SU-DHL-6 (cell line): ENCODE results near the gene UBP1.

ENCODE experiments used
- H2AFZ ChIP-seq: fragments of 200-600 bp; sonication (generic); 2 replicates; pipeline ENCODE4 v1.6.1; 2014; ENCODE audit warnings: low read depth, mild to moderate bottlenecking, moderate library complexity, mixed read lengths, antibody characterized with exemption, low read length; ENCODE audit not compliant: severe bottlenecking
- H3F3A ChIP-seq: fragments of 200-600 bp; shearing (Covaris generic); 2 replicates; pipeline ENCODE4 v1.6.0; 2016; ENCODE audit warnings: antibody characterized with exemption, mild to moderate bottlenecking; ENCODE audit not compliant: insufficient read depth
- H3K27ac ChIP-seq: fragments of 200-600 bp; sonication (generic); 2 replicates; pipeline ENCODE4 v1.5.1; 2016; ENCODE audit warnings: low read depth, mild to moderate bottlenecking, low read length, moderate library complexity, mixed read lengths
- H3K27me3 ChIP-seq: fragments of 200-600 bp; sonication (generic), shearing (Covaris generic); 2 replicates; pipeline ENCODE4 v1.6.0; 2014; ENCODE audit warnings: mild to moderate bottlenecking, low read length
- H3K36me3 ChIP-seq: fragments of 200-600 bp; sonication (generic); 2 replicates; pipeline ENCODE4 v1.6.1; 2014; ENCODE audit warnings: mild to moderate bottlenecking, low read length, mixed read lengths
- H3K4me2 ChIP-seq: fragments of 300-600, 200-600 bp; shearing (Covaris generic), sonication (generic); 2 replicates; pipeline ENCODE4 v1.6.0; 2014; ENCODE audit warnings: low read length, low read depth, mild to moderate bottlenecking; ENCODE audit not compliant: poor library complexity, severe bottlenecking
- H3K4me3 ChIP-seq: fragments of 200-600 bp; sonication (generic); 2 replicates; pipeline ENCODE4 v1.5.1; 2014; ENCODE audit warnings: antibody characterized with exemption, low read length, mild to moderate bottlenecking, mixed read lengths; ENCODE audit not compliant: insufficient read depth, poor library complexity, severe bottlenecking
- H3K79me2 ChIP-seq: fragments of 200-600 bp; sonication (generic); 2 replicates; pipeline ENCODE4 v1.6.1; 2014; ENCODE audit warnings: mild to moderate bottlenecking, low read length, moderate library complexity; ENCODE audit not compliant: insufficient read depth
- H3K9ac ChIP-seq: fragments of 200-600 bp; sonication (generic); 2 replicates; pipeline ENCODE4 v1.7.0; 2014; ENCODE audit warnings: mild to moderate bottlenecking, low read length
- H3K9me2 ChIP-seq: fragments of 200-600 bp; sonication (generic); replicated peaks from 2 replicates; pipeline ENCODE4 v1.6.1; 2014; ENCODE audit warnings: low read length; ENCODE audit not compliant: insufficient read depth
- H3K9me3 ChIP-seq: fragments of 200-600 bp; sonication (generic); 2 replicates; pipeline ENCODE4 v1.6.1; 2014; ENCODE audit warnings: low read length, mixed read lengths; ENCODE audit not compliant: insufficient read depth
- H4K20me1 ChIP-seq: fragments of 200-600 bp; sonication (generic); 2 replicates; pipeline ENCODE4 v1.6.1; 2014; ENCODE audit warnings: low read depth, mild to moderate bottlenecking, antibody characterized with exemption, low read length, moderate library complexity, mixed read lengths
- CTCF ChIP-seq: fragments of 200-600 bp; sonication (generic); IDR thresholded peaks from one replicate; pipeline ENCODE4 v1.5.1; 2017; ENCODE audit warnings: antibody characterized with exemption, mild to moderate bottlenecking, low read length, moderate library complexity; ENCODE audit not compliant: insufficient read depth, poor library complexity, severe bottlenecking
- EZH2phosphoT487 ChIP-seq: fragments of 200-600 bp; sonication (generic), shearing (Covaris generic); conservative IDR thresholded peaks from 2 replicates; pipeline ENCODE4 v1.6.1; 2018; ENCODE audit warnings: mild to moderate bottlenecking, antibody characterized with exemption, low read length, moderate library complexity, mixed read lengths

Gene UBP1

GRCh38 chr3:33442190-33442589 is 2.0 kb upstream of the UBP1 start:
- H3K4me2 ChIP-seq, result peak overlapping the region; percentile 84
- no peaks in the 10 kb centered on the region for H3K27me3 ChIP-seq
- peaks cover 9% of the 10 kb centered on the region for H4K20me1 ChIP-seq
- no peak overlapping the region for H3K27ac ChIP-seq
- H3K9ac ChIP-seq, result peak overlapping the region; percentile 88; the same call in 1 of the 2 replicates
- H3K9me2 ChIP-seq, result no peaks in the 10 kb centered on the region
- peaks cover 26% of the 10 kb centered on the region for H3K79me2 ChIP-seq
- TF ChIP-seq EZH2phosphoT487, result no peak
- TF ChIP-seq CTCF, result no peak
- no peak overlapping the region for H3K4me3 ChIP-seq
- H3K36me3 ChIP-seq, result no peaks in the 10 kb centered on the region
- peaks cover 18% of the 10 kb centered on the region for H3F3A ChIP-seq
- H2AFZ ChIP-seq, result peak overlapping the region; percentile 60
- no peaks in the 10 kb centered on the region for H3K9me3 ChIP-seq

- Histone ChIP-seq H3K9me3 (no peaks in the 10 kb centered on the region), H2AFZ (peak overlapping the region; percentile 60), H3K27ac (peak overlapping the region; percentile 92), H3K36me3 (no peaks in the 10 kb centered on the region), H3K9ac (peak overlapping the region; percentile 88), H4K20me1 (peaks cover 17% of the 10 kb centered on the region), H3K4me3 (peak overlapping the region; percentile 73), H3K79me2 (peaks cover 34% of the 10 kb centered on the region), H3K9me2 (no peaks in the 10 kb centered on the region), H3F3A (peaks cover 18% of the 10 kb centered on the region), H3K27me3 (no peaks in the 10 kb centered on the region), H3K4me2 (peak overlapping the region; percentile 84)
- no peak for TF ChIP-seq CTCF
- no peak for TF ChIP-seq EZH2phosphoT487
These were observed 1.2 kb upstream of the UBP1 start for GRCh38 chr3:33441225-33441976.

GRCh38 chr3:33439546-33440327 is 468 bp downstream of the UBP1 start:
- no peaks in the 10 kb centered on the region for H3K9me3 ChIP-seq
- H3K27ac ChIP-seq, result peak overlapping the region; percentile 78
- TF ChIP-seq CTCF (no peak), EZH2phosphoT487 (no peak)
- peak overlapping the region; percentile 85 for H3K4me2 ChIP-seq
- H3F3A ChIP-seq, result peaks cover 18% of the 10 kb centered on the region
- H3K27me3 ChIP-seq, result no peaks in the 10 kb centered on the region
- peak overlapping the region; percentile 83 for H3K4me3 ChIP-seq
- no peaks in the 10 kb centered on the region for H3K9me2 ChIP-seq
- H3K36me3 ChIP-seq, result no peaks in the 10 kb centered on the region
- peaks cover 51% of the 10 kb centered on the region for H3K79me2 ChIP-seq
- peak overlapping the region; percentile 90 for H3K9ac ChIP-seq
- H4K20me1 ChIP-seq, result peaks cover 30% of the 10 kb centered on the region
- H2AFZ ChIP-seq, result peak overlapping the region; percentile 60
